Astrocyte (in vitro differentiated cells and primary cell): ENCODE results near the gene AAR2.

Experiments
- EZH2 ChIP-seq: IDR thresholded peaks from 2 replicates; pipeline ENCODE4 v1.6.1; 2012; ENCODE audit warnings: mild to moderate bottlenecking, low read length, inconsistent platforms; ENCODE audit not compliant: insufficient read depth
- TF ChIP-seq, protein P1 (sequence below): IDR thresholded peaks from 2 replicates; pipeline ENCODE4 v1.5.1; 2011; ENCODE audit warnings: low read depth, mild to moderate bottlenecking, inconsistent platforms, low read length, moderate library complexity; ENCODE audit not compliant: insufficient read depth

DNA sequence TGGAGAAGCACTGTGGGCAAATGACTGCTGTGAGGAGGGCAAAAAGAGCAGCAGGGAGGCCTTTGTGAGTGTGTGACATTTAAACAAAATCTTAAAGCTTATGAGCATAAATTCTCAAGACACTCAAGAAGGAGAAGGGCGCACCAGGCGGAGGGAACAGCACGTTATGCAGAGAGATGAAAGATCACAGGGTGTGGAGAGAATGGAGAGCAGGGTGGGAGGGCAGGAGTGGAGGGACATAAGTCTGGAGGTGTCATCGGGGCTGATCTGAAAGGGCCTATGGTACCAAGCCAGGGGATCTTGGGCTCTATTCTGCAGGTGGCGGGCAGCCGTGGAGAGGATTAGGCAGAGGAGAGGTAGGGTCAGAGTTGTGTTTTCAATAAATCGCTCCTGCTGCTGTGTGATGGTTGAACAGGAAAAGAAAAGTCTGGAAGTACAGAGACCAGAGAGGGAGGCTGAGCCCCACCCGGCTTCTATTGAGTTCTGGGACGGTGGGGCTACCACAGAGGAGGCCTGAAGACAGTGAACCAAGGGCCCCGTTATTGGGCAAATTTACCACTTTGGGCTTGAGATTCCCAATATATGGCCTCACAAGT lies 45.6 kb downstream of the AAR2 start:
- TF ChIP-seq, protein P1, sequence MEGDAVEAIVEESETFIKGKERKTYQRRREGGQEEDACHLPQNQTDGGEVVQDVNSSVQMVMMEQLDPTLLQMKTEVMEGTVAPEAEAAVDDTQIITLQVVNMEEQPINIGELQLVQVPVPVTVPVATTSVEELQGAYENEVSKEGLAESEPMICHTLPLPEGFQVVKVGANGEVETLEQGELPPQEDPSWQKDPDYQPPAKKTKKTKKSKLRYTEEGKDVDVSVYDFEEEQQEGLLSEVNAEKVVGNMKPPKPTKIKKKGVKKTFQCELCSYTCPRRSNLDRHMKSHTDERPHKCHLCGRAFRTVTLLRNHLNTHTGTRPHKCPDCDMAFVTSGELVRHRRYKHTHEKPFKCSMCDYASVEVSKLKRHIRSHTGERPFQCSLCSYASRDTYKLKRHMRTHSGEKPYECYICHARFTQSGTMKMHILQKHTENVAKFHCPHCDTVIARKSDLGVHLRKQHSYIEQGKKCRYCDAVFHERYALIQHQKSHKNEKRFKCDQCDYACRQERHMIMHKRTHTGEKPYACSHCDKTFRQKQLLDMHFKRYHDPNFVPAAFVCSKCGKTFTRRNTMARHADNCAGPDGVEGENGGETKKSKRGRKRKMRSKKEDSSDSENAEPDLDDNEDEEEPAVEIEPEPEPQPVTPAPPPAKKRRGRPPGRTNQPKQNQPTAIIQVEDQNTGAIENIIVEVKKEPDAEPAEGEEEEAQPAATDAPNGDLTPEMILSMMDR: no peak
- no peak for TF ChIP-seq EZH2
